Measurements from ENCODE around the gene ZC3HAV1.

GRCh38 chr7:139094030-139094429 lies 15.5 kb downstream of the ZC3HAV1 start:
- TF ChIP-seq, protein P1, sequence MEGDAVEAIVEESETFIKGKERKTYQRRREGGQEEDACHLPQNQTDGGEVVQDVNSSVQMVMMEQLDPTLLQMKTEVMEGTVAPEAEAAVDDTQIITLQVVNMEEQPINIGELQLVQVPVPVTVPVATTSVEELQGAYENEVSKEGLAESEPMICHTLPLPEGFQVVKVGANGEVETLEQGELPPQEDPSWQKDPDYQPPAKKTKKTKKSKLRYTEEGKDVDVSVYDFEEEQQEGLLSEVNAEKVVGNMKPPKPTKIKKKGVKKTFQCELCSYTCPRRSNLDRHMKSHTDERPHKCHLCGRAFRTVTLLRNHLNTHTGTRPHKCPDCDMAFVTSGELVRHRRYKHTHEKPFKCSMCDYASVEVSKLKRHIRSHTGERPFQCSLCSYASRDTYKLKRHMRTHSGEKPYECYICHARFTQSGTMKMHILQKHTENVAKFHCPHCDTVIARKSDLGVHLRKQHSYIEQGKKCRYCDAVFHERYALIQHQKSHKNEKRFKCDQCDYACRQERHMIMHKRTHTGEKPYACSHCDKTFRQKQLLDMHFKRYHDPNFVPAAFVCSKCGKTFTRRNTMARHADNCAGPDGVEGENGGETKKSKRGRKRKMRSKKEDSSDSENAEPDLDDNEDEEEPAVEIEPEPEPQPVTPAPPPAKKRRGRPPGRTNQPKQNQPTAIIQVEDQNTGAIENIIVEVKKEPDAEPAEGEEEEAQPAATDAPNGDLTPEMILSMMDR (IDR thresholded peaks at IDR 0.05) = no peak
- no peak for TF ChIP-seq POLR2A (IDR thresholded peaks at IDR 0.05)

All from adrenal gland (tissue), 5 donors.